HepG2 (cell line): ENCODE data around the gene ZFP36L2. TPM values are rescaled to one million over a fixed set of nuclear protein-coding genes. Genes with fewer than 3 reads are reported as not detected.

Experiments used
- BRCA1 ChIP-seq: sonication (generic); formaldehyde crosslinking; IDR thresholded peaks from 2 replicates; pipeline ENCODE4 v1.4.0; 2020; ENCODE audit warnings: missing genetic modification reagents
- EP300 ChIP-seq, 3 experiments: sonication (generic) in 1 of 3; formaldehyde crosslinking in 1 of 3; IDR thresholded peaks; 2 replicates each; pipeline versions ENCODE4 v1.5.1 to v1.6.1; 2011 to 2020; ENCODE audit warnings: low read depth in 2 of 3, low read length in 2 of 3, borderline replicate concordance in 1 of 3, improper control_type of control experiment in 1 of 3, mild to moderate bottlenecking in 1 of 3, missing genetic modification reagents in 1 of 3, moderate library complexity in 1 of 3
- HINFP ChIP-seq: sonication (generic); formaldehyde crosslinking; IDR thresholded peaks from 2 replicates; pipeline ENCODE4 v1.4.0; 2020; ENCODE audit warnings: low read depth, mild to moderate bottlenecking, missing genetic modification reagents
- MATR3 ChIP-seq: sonication (generic); formaldehyde crosslinking; IDR thresholded peaks from 2 replicates; pipeline ENCODE4 v1.4.0; 2020; ENCODE audit warnings: missing genetic modification reagents
- MED1 ChIP-seq: sonication (generic); formaldehyde crosslinking; IDR thresholded peaks from 2 replicates; pipeline ENCODE4 v1.4.0; 2020; ENCODE audit warnings: missing genetic modification reagents
- REXO4 ChIP-seq: sonication (generic); formaldehyde crosslinking; IDR thresholded peaks from 2 replicates; pipeline ENCODE4 v1.8.0; 2022; ENCODE audit warnings: missing genetic modification reagents, mild to moderate bottlenecking, borderline replicate concordance
- RFX1 ChIP-seq: fragments of 450-650 bp; IDR thresholded peaks from 2 replicates; pipeline ENCODE4 v1.6.1; 2017
- SP2 ChIP-seq: sonication (generic); formaldehyde crosslinking; IDR thresholded peaks from 2 replicates; pipeline ENCODE4 v1.5.1; 2020; ENCODE audit warnings: mild to moderate bottlenecking, missing genetic modification reagents
- TCF12 ChIP-seq, 2 experiments: fragments of 450-650 bp in 1 of 2; sonication (generic) in 1 of 2; formaldehyde crosslinking in 1 of 2; IDR thresholded peaks; 2 replicates each; pipeline versions ENCODE4 v1.6.1 to v1.8.0; 2017 to 2022; ENCODE audit warnings: antibody characterized with exemption in 1 of 2, mild to moderate bottlenecking in 1 of 2, missing genetic modification reagents in 1 of 2, moderate library complexity in 1 of 2
- TEF ChIP-seq: sonication (generic); formaldehyde crosslinking; IDR thresholded peaks from 2 replicates; pipeline ENCODE4 v1.5.0; 2020; ENCODE audit warnings: missing genetic modification reagents
- ZHX2 ChIP-seq, 2 experiments: sonication (generic) in 1 of 2; formaldehyde crosslinking in 1 of 2; IDR thresholded peaks; 2 replicates each; pipeline versions ENCODE4 v1.6.1 to v1.9.0; 2014 to 2022; ENCODE audit warnings: antibody characterized with exemption in 1 of 2, borderline replicate concordance in 1 of 2, inconsistent platforms in 1 of 2, low read depth in 1 of 2, missing genetic modification reagents in 1 of 2
- ZIK1 ChIP-seq: sonication (generic); formaldehyde crosslinking; IDR thresholded peaks from 2 replicates; pipeline ENCODE4 v1.5.0; 2020; ENCODE audit warnings: mild to moderate bottlenecking, low read depth, missing genetic modification reagents, borderline replicate concordance
- ZNF317 ChIP-seq: sonication (generic); formaldehyde crosslinking; IDR thresholded peaks from 2 replicates; pipeline ENCODE4 v1.5.0; 2020; ENCODE audit warnings: mild to moderate bottlenecking, missing genetic modification reagents
- ZNF629 ChIP-seq: sonication (generic); formaldehyde crosslinking; conservative IDR thresholded peaks from 2 replicates; pipeline ENCODE4 v1.5.0; 2020; ENCODE audit warnings: missing genetic modification reagents
- polyA plus RNA-seq, 8 experiments: library from polyadenylated mRNA; depleted of rRNA in 3 of 8; stranded (reverse) in 7 of 8; unstranded in 1 of 8; fragments of >200 nt; fragmentation: Illumina TruSeq in 4 of 8; extraction: Trizol in 4 of 8; gene quantifications; 2 replicates each; pipeline versions ENCODE4 v1.2.1 to v1.2.3, GENCODE V29; 2011 to 2016; ENCODE audit warnings: low read depth in 4 of 8, missing spikeins in 1 of 8, mixed read lengths in 1 of 8; ENCODE audit not compliant: insufficient read depth in 1 of 8
- total RNA-seq, 5 experiments: library from RNA; depleted of rRNA; stranded (reverse); fragments of >200 nt; fragmentation: Illumina TruSeq; extraction: Trizol; gene quantifications; 2 replicates each; pipeline ENCODE4 v1.2.3, GENCODE V29; 2016; ENCODE audit warnings: low read depth in 1 of 5
- TF ChIP-seq, protein P1 (sequence below): IDR thresholded peaks from 2 replicates; pipeline ENCODE4 v1.6.1; 2016; ENCODE audit warnings: missing genetic modification reagents, missing compliant biosample characterization
- TF ChIP-seq, protein P2 (sequence below): sonication (generic); formaldehyde crosslinking; IDR thresholded peaks from 2 replicates; pipeline ENCODE4 v1.4.0; 2020; ENCODE audit warnings: missing genetic modification reagents

The ZFP36L2 gene
- total and polyA plus RNA-seq, 2 of the 13 experiments (the other 11 are each of a cell fraction or from before 2014, with no cell fraction given), result 11.2 to 21.8 TPM

DNA sequence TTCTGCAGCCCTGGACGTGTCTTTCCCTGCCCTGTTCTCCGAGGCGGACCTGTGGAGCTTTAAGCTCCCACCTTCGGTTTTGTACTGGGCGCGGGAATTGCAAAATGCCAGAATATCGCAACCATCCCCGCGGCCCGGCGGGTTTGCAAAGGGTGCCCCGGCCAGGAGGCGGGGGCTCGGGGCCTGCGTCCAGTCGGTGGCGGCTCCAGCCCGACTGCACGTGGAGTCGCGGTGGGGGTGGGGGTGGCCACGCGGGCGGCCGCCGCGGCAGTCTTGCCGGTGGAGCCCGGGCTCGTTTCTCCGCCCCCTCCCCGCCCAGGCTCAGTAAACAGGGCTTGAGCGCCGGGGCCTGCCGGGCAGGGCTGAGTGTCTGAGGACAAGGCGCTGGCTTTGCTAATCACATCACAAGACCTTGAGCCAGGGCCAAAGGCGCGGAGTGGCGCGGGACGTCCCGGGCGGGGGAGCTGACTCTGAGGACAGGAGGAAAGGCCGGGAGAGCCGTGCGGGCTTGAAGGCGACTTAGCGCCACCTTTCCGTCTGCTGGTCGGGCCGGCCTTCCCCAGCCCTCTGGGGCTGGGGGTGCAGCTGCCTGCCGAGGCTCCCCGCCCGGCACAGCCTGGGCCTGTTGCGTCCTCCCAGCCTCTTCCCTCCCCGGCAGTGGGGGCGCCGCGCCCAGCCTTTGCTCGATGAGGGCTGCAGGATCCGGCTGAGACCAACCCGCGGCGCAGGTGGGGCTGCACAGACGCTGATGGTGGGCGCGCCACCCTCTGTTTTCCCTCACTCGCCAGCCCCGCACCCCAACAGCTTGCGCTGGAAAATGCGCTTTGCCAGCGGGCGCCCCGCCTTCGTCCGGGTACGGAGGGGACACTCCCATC, 786 bp upstream of the ZFP36L2 start (continued):
- TF ChIP-seq ZHX2 (IDR thresholded peaks at IDR 0.05; ENCODE audit: low read depth), result no peak
- TF ChIP-seq ZHX2 (CRISPR knock-in tag; IDR thresholded peaks at IDR 0.05; ENCODE audit: borderline replicate concordance), result 0 out of 2 replicates have a peak, but pooled peaks have one; percentile 3
- peak in 1 of 2 experiments; percentile 85; a peak in 3 of 4 replicates for TF ChIP-seq EP300 (IDR thresholded peaks at IDR 0.05; ENCODE audit: low read depth in 2 of 2, low read length in 2 of 2)
- TF ChIP-seq EP300 (CRISPR knock-in tag; IDR thresholded peaks at IDR 0.05; ENCODE audit: borderline replicate concordance), result peak; percentile 53; the same call in 1 of the 2 replicates
- TF ChIP-seq TEF (CRISPR knock-in tag), result no peak; the same call in 1 of the 2 replicates
- TF ChIP-seq BRCA1, result no peak
- no peak for TF ChIP-seq TCF12 (IDR thresholded peaks at IDR 0.05)
- peak; percentile 38; the same call in 1 of the 2 replicates for TF ChIP-seq TCF12 (CRISPR knock-in tag; IDR thresholded peaks at IDR 0.05)
- TF ChIP-seq REXO4 (CRISPR knock-in tag), result peak; percentile 82; the same call in 1 of the 2 replicates
- TF ChIP-seq RFX1, result no peak
- TF ChIP-seq ZNF629 (CRISPR knock-in tag), result 0 out of 2 replicates have a peak, but pooled peaks have one; percentile 6
- peak; percentile 50 for TF ChIP-seq ZIK1 (CRISPR knock-in tag)
- TF ChIP-seq, protein P1, sequence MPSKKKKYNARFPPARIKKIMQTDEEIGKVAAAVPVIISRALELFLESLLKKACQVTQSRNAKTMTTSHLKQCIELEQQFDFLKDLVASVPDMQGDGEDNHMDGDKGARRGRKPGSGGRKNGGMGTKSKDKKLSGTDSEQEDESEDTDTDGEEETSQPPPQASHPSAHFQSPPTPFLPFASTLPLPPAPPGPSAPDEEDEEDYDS (CRISPR knock-in tag), result peak; percentile 60; the same call in 1 of the 2 replicates
- TF ChIP-seq, protein P2, sequence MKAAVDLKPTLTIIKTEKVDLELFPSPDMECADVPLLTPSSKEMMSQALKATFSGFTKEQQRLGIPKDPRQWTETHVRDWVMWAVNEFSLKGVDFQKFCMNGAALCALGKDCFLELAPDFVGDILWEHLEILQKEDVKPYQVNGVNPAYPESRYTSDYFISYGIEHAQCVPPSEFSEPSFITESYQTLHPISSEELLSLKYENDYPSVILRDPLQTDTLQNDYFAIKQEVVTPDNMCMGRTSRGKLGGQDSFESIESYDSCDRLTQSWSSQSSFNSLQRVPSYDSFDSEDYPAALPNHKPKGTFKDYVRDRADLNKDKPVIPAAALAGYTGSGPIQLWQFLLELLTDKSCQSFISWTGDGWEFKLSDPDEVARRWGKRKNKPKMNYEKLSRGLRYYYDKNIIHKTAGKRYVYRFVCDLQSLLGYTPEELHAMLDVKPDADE, result no peak; the same call in 1 of the 2 replicates
- TF ChIP-seq MED1 (CRISPR knock-in tag), result peak; percentile 71
- TF ChIP-seq MATR3, result no peak
- peak; percentile 75; the same call in 1 of the 2 replicates for TF ChIP-seq ZNF317 (CRISPR knock-in tag)
- 0 out of 2 replicates have a peak, but pooled peaks have one; percentile 17 for TF ChIP-seq HINFP (CRISPR knock-in tag)
- no peak for TF ChIP-seq SP2 (CRISPR knock-in tag)
